GM18867 (cell line): ENCODE results near the gene CRIM1.

ENCODE experiments used
- ATAC-seq: cut with Tn5 transposase; IDR thresholded peaks from one replicate; pipeline ENCODE4 v1.9.1; 2021; ENCODE audit warnings: mild to moderate bottlenecking, moderate library complexity; ENCODE audit not compliant: unreplicated experiment

The CRIM1 gene

DNA sequence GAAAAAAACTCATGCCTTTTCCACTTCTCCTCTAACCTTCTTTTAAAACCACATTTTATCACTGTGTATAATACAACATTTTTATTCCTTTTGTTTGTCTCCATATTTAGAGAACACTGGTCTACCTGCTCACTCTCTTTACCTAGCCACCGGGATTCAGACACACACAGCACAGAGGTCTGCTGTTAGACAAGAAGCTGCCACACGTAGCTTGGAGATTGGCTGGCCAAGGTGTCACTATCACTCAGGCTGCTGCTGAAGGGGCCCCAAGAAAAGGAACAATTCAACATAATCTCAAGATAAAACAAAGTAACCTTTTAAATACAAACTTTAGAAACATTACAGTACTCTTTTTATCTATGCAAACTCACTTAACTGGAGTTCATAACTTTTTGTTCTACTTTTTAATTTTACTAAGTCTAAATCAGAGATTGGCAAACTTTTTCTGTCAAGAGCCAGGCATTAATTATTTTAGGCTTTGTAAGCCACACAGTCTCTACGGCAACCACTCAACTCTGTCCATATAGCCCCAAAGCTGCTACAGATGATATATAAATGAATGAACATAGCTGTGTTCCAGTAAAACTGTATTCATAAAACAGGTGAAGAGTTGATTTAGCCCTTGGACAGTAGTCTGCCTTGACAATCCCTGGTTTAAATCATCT is 216.6 kb downstream of the CRIM1 start:
- ATAC-seq, result no peak

- no peak for ATAC-seq
These were observed 217.1 kb downstream of the CRIM1 start for GRCh38 chr2:36572719-36573059.

DNA sequence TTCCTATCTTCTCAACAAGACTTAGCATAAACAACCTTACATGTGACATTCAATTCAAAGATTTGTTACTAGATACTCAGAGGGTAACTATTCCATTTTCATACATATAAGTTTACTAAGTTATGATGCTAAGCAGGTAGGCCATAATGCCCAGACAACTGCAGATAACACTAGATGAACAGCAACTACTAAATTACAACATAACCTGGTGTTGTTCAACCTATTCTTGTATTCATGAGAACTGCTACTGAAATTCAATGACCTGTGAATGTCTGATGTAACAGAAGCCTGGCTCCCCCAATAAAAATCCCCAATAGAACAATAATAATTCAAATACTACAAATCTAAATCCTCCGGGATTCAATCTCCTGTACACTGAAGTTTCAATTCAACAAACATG is 217.6 kb downstream of the CRIM1 start:
- ATAC-seq, result no peak

GRCh38 chr2:36574560-36574959 is 219.0 kb downstream of the CRIM1 start:
- ATAC-seq, result no peak

DNA sequence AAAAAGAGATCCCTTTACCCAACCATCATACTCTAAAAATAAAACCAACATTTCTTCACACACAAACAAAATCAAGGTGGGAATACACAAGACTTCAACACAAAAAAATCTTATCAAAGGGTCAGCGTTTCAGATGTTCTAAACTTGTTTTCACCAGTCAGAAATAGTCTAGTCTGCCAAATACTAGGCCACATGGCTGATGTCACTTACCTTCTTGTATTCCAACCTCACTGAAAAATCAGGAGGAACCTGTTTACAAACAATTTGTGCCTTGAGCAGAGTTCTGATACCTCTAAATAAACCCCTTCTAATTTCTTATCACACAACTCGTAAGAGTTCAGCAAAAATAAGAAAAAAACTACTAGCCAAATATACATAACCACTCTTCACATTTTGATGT is 222.3 kb downstream of the CRIM1 start:
- ATAC-seq, result no peak

DNA sequence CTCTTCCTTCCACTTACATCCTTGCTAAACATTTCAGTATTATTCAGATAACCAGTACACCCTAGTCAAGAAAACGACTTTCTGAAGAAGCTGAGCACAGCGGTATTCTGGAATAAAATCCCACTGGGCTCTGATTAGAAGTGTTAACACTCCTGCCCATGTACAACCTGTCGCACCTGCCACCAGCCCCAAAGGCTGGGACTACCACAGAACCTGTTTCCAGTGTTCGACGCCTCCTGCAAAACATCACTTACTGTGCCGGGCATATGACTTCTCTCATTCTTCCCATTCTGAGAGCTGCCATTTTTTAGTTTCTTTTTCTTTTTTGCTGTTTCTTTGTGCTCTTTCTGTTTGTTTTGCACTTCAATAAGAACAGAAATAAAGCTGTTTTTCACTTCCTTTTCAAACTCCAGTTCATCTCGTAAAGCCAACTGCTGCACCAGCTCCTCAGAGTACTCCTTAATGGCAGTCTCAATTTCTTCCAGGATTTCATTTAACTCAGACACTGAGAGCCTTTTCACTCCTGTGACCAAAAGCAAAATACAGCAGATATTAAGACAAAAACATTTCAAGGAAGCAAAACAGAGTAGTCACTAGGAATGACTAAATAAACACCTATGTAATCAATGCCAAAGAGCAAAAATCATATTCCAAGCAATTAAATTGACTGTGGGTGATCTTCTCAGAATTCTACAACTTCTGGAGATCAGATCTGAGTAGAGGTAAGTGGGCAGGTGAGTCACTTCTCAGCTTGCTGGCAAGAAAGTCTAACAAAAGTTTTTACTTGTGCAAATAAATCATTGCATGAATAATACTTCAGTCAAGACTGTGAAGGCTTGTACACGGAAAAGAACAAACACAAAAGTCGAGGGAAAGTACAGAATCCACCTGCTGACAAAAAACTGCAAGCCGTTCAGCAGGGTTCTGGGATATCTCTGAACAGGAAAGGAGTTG is 223.0 kb downstream of the CRIM1 start:
- no peak for ATAC-seq

- no peak for ATAC-seq
These were observed 223.7 kb downstream of the CRIM1 start for GRCh38 chr2:36579297-36579664.

DNA sequence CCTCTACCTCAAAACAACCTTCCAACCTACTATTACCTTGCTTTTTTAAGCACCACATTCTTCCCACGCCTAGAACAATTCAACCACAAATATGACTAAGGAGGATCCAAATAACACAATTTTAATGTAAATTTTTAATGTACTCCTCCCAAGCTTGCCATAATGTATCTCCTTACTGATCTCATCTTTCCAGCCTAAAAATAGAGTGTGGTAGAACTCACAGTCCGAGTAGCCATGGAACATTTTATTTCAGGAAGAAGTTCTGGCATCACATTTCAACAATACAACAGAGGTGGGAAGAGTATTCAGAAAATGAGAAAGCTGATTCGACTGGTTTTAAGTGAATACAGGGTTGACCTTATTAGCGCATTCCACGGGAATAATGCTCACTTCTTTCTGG is 227.0 kb downstream of the CRIM1 start:
- ATAC-seq, result no peak

DNA sequence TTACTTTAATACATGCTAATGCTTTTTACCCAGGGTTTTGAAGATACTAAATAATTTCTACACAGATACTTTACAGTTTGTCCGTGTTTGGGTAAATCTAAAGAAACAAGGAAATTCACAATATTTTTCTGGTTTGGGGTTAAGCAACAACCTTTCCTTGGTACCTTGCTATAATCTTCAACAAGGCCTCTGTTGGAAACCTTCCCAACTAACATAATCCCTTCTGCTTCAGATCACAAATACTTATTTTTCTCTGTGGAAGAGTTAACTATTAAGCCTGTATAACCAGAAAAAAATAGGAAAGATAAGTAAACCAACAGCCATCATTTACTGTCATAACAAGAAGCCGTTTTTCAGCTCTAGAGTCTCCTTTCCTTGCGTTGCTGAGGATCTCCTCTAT is 227.4 kb downstream of the CRIM1 start:
- no peak for ATAC-seq

- no peak for ATAC-seq
These were observed 228.7 kb downstream of the CRIM1 start for GRCh38 chr2:36584148-36584794.

DNA sequence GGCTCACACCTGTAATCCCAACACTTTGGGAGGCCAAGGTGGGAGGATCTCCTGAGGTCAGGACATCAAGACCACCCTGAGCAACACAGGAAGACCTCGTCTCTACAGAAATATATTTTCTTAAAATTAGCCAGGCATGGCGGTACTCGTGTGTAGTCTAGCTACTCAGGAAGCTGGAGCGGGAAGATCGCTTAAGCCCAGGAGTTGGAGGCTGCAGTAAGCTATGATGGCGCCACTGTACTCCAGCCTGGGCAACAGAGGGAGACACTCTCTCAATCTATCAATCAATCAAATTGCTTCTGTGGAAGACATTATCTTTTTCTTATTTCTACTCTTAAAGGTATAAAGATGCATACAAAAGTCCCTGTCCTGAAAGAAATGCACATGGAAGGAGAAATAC is 231.1 kb downstream of the CRIM1 start:
- ATAC-seq, result no peak

DNA sequence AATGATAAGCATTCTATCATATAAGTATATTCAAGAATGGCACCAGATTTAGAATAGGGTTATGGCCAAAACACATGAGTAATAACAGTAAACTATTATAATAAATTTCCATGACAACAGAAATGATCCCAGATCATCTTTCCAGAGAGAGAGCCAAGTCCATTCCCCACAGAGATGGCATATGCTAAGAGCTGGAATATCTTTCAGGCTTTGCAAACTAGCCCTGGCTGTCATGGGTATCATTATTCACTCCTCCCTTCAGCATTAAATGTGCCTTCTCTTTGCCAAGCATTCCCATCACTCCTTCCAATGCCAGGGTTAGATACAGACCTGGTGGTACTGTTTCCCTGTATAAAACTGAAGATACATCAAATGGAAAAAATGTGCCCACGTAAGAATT is 231.5 kb downstream of the CRIM1 start:
- no peak for ATAC-seq

- no peak for ATAC-seq
These were observed 232.0 kb downstream of the CRIM1 start for GRCh38 chr2:36587556-36587955.

GRCh38 chr2:36589230-36589630 is 233.7 kb downstream of the CRIM1 start:
- no peak for ATAC-seq

DNA sequence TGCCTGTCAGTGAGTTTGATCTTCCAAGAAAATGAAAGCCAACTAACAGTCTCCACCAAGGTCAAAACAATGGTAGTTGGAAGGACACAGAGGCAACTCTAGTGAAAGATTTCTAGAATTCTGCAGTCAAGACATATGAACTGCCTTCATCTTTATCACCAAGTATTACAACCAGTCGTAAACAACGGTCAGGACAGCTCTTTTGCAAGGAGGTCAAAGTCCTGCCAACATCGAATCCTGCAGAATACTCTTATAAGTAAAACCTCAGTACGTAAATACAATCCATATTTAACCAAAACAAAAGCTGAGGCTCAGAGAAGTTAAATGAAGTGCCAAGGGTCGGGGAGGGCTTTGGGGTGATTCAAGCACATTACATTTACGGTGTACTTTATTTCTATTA is 239.3 kb downstream of the CRIM1 start:
- ATAC-seq, result no peak

DNA sequence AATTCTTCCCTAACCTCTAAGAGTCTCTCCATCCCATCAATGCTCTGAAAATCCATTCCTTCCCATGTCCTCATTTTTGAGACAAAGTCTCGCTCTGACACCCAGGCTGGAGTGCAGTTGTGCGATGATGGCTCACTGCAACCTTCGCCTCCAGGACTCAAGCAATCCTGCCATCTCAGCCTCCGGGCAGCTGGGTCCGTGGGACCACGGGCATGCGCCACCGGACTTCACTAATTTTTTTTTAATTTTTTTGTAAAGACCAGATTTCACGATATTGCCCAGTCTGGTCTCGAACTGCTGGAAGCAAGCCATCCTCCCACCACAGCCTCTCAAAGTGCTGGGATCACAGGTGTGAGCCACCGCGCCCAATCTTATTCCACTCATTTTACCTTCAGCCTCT is 240.8 kb downstream of the CRIM1 start:
- no peak for ATAC-seq

DNA sequence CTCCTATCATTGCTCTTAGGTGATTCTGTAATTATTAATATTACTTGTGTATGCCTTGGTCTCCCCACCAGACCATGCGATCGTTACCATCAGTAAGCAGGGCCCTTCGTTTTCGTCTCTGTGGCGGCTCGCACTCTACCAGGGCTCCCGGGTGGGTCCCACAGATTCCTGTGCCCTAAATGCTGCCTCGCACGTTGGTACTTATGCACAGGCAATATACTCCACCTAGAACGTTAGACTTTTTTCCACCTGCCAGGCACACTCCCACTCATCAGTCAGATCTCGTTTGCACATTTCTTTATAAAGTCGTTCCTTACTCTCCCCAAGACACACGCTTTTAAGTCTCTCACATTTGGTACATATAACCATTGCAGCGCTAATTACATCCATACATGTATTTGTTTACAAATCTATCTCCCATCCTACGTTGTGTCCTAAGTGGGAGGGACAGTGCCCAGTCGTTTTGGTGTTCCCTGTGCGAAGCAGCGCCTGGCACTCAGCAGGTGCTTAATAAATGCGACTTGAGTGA is 241.5 kb downstream of the CRIM1 start:
- no peak for ATAC-seq

DNA sequence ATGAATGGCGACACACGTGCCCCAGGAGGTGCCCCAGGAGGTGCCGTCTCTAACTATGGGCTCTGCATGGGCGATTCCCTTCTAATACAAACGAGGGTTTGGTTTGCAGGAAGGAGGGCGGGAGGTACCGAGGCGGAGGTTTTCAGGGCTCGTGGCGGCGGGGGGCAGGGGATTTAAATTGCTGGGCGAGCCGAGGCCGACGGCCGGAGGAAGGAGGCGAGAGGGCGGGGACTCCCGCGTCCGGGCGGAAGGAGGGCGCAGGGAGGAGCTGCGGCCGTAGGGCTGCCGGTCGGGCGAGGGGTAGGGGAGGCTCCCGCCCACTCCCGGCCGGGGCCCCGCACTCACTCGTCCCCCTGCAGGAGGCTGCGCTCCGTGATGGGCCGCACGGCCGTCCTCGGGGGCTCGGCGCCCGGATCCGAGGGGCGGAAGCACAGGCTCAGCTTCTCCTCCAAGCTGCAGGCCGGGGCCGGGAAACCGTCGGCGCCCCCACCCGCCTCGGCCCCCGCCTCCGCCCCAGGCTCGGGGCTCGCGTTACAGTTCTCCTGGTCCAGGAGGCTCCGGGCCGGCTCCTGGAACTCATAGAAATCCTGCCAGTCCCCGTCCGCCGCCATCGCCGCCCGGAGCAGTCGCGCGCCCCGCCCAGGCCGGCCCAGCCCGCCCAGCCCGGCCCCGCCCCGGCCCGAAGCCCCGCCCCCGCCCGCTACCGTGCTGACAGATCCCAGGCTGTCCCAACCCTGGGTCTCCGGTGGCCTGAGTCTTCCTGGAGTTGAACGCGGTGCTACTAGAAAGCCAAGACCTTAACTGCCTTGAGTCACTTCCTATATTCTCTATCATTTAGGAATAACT is 242.2 kb downstream of the CRIM1 start, which contains the start of gene FEZ2:
Gene FEZ2, minus strand, starts transcription at position 637 of the 846 bp plus-strand sequence. Its CDS starts 26 bp downstream, at position 611.
- peak; percentile 100 for ATAC-seq
